Hematopoietic multipotent progenitor cell treated with erythropoietin and hydrocortisone succinate and interleukin-3 and kit ligand, for 6 days (in vitro differentiated cells): ENCODE results near the gene MDK.
A peak's percentile ranks its signal among the peaks of the same experiment; 100 is the strongest.

Source experiments
- DNase-seq: peaks from one replicate; pipeline ENCODE4 v3.0.0-alpha.2; 2015

The MDK gene

DNA sequence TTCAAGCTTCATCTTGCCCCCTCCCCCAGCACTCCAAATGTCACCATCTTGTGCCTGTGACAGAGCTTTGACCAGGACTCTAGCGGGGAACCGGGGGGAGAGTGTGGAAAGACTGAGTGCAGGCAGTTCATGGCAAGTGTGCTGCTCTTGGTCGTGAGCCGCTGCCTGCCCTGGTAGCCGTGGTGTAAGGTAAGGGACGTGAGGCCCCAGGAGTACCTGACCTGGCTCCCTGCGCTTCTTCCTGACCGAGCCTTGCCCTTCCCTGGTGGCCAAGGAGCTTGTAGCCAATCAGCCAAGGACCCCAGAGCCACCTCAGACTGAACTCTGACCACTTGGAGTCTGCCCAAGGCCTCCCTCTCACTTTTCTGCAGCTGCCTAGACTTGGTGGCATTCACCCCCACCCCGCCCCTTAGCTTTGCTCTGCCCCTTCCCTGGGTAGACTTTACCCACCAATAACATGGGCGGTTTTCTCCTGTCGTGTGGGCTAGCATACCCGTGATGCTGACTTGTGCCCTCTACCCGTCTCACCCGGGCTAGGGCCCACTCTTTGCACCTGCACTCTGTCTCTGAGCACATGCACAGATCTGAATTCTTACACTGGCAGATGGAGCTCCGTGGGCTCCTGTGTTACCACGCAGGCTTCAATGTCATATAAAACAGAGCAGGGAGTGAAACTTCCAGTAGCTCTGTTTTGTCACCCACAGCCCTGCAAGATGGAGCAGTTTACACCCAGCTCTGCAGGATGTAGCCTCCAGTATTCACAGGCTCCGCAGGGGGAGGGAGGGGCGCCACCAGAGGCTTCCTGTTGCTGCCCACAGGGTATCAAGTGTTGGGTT lies 32.7 kb upstream of the MDK start:
- DNase-seq, result peak; percentile 63

DNA sequence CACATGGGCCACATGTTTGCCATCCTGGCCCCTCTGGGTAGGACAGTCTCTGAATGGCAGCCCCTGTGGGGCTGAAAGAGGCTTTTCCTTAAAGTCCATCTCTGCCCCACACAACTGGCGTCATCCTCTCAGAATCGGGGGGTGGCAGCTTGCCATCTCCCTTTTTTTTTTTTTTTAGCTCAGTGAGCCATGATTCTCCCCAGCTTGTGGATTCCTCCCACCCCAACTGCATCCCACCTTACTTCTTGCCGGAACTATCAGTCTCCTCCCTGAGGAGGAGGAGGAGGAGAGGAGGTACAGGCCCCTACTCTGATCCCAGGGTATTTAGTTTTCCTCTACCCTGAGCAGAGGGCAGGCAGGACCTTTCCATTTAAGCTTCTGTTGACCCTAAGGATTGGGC lies 30.8 kb upstream of the MDK start:
- DNase-seq, result no peak

DNA sequence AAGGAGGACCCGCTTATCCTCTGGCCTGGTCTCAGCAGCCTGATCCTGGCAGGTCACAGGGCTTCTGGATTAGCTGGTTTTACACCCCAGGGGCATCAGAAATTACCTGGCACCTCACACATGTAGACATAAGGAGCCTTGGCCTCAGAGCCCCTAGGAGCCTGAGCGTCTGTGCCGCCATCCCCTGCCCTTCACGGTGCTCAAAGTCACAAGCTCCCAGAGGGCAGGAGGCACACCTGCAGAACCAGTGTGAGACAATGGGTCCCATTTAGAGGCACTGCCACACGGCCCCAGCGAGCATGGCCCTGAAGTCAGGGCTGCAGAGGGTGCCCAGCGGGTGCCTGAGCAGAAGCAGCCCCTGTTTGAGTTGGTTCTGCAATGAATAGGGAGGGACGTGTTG lies 30.3 kb upstream of the MDK start:
- no peak for DNase-seq

DNA sequence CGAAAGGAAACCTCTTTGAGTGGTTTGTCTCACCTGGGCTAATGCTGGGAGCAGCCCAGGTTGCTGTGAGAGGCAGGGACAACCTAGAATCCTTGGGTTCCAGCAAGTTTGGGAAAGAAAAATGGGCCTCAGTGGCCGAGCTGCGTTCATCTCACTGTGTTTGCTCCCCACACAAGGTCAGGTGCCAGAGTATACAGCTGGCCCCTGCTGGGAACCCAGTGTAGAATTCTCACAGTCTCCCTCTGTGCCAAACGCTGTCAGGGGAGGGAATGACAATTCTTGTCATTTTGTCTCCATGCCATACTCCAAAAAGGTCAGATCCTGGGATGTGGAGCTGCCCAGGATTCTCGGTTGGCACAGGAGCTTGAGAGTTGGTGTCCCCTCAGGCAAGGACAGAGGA lies 29.9 kb upstream of the MDK start:
- DNase-seq, result no peak

DNA sequence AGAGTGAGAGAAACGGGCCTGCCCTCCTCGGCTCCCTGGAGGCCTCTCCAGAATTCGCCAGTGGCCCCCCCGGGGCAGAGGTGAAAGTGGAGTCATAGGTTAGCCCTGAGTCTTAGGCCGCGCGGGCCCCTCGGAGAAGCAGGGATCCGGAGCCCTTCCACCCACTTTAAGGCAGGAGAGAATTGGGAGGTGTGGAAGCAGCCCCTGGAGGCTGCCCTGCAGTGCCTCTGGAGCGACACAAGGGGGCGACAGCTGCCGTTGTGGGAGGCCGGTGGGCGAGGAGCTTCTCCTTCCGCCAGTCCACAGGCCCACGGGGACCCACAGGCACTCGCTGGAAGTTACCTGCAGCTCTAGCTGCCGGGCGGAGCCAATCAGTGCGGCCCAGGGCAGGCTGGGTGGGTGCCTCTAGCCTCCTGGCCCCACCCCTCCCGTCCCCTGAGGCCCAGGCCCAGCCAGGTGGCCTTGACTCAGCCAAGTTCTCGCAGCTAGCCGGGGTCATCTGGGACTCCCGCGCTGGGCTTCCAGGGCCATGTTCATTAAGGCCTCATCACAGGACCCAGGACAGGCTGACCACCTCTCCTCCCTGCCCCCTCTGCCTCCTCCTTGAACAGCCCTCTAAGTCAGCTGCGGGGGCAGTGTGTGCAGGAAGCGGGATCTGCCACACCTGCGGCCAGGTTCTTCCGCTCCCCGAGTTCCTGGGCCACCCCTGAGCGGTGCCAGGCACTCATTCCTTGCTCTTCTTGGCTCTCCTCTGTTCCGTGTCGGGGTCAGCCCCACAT lies 29.2 kb upstream of the MDK start:
- peak; percentile 76 for DNase-seq

DNA sequence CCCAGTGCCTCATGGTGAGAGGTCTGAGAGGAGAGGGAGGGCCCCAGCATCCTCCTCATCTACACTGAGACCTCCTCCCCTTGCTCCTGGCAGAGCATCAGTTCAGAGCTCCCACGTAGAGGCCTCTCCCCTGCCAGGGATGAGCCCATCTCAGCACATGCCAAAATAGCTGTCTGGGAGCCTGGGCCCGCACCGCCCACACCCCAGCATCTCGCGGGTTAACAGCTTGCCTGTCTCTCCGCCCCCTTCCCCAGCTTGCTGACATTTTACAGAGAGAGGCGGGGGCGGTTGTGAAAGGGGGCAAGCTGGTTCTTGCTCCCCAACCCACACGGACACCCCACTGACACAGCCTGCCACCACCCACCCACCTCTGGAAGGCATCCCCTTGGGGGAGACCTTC lies 27.8 kb upstream of the MDK start:
- no peak for DNase-seq

DNA sequence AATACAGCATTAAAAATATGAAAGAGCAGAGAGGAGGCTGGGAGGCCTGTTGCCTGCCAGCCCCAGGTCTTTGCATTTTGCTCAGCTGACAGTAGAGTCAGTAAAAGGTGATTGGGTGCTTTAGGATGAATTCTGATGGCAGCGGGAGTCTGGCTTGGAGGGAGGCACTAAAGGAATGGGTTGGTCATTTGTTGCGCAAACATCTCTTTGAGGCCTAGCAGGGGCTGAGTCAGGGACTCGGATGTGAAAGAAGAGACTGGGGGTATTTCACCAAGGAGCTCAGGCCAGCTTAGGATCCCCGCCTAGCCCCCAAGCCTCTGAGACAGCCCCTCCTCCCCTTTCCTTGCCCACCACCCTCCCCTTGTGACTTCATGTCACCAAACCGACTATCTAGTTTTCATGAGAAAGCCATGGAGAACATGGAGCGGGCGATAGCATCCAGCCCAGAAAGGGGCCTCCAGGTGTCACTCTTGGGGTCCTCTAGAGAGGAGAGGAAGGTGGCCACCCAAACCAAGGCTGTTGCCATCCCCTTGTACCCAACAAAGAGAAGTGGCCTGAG lies 24.5 kb upstream of the MDK start:
- peak; percentile 57 for DNase-seq

DNA sequence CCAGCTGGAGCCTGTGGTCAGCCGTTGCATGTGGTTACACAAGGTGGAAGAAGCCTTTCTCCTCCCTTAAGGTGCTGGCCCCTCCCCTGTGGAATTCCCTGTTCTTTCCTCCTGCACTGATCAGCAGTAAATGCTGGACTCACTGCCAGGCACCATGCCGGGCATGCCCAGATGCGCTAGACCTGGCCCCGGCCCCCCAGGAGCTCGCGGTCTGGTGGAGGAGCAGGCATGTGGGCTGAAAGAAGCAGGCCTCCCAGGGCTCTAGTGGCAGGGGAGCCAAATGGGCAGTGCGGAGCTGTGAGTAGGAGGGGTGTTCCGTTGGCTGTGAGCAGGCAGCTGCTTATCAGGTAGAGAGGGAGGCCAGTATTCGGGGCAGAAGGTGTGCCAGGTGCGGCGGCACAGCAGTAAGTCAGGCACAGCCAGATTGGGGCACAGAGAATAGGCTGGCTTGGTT lies 24.0 kb upstream of the MDK start:
- no peak for DNase-seq

DNA sequence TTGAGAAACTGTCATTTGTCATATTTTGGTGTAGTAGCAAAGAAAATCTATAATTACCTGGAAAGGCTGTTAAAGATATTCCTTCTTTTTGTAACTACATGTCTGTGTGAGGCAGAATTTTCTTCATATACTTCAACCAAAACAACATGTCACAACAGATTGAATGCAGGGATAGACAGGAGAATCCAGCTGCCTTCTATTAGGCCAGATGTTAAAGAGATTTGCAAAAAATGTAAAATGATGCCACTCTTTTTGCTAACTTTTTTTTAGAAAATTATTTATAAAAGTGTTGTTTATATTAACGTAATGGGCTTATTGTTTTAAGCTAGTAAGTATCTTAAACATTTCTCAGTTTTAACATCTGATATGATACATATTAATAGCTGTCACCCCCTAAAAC lies 21.5 kb upstream of the MDK start:
- no peak for DNase-seq

DNA sequence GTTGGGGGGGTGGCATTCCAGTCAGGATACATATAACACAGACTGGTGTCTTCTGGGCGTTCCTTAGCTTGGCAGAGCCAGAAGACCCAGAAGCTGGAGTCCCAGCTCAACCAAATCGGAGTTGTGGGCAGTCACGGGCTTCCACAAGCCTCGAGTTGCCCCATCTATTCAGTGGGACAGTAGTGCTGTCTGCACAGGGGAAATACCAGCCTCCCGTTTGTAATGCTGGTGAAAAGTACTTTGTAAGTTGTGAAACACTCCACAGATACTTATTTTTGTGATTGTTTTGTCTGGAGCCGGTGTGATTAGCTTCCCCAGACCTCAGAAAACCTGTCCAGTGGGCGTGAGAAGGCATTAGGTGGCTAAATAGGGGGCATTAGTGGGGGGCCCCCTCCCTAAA lies 20.6 kb upstream of the MDK start:
- DNase-seq, result peak; percentile 61

DNA sequence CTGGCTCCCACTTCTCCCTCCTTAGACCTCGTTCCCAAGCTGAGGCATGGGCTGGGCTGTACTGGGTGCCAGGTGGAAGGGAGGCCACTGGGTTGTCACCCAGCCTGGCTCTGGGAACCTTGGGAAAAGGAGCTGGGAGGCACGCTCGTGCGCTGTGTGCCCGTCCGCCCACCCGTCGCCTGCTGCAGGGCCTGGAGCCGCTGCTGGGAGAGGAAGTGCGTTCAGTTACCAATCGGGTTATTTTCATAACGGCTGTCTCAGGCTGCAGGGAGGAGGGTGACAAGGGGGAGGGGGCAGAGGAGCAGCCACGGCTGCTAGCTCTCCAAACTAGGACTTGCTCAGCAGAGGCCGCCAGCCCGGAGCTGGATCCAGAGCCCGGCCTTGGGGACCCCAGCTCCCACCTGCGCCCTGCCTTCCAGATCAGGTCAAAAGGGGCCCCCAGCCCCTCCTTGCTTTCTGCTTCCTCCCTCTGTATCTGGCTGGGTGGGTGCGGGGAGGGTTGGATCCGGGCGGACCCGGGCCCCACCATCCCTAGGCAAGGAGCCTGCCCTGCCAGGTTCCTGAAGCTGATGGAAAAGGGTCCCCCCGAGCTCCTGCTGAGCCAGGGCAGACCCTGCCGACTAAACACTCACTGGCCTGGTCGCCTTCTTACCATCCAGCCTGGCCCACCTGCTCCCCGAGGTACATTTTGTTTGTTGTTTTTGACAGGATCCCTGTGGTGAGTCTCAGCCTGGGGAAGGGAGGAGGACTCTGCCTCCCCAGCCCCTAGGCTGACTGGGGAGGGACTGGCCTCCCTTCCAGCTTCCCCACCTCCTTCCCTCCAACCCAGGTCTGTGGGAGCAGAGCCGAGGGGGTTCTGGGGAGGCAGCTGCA lies 19.9 kb upstream of the MDK start:
- peak; percentile 90 for DNase-seq

DNA sequence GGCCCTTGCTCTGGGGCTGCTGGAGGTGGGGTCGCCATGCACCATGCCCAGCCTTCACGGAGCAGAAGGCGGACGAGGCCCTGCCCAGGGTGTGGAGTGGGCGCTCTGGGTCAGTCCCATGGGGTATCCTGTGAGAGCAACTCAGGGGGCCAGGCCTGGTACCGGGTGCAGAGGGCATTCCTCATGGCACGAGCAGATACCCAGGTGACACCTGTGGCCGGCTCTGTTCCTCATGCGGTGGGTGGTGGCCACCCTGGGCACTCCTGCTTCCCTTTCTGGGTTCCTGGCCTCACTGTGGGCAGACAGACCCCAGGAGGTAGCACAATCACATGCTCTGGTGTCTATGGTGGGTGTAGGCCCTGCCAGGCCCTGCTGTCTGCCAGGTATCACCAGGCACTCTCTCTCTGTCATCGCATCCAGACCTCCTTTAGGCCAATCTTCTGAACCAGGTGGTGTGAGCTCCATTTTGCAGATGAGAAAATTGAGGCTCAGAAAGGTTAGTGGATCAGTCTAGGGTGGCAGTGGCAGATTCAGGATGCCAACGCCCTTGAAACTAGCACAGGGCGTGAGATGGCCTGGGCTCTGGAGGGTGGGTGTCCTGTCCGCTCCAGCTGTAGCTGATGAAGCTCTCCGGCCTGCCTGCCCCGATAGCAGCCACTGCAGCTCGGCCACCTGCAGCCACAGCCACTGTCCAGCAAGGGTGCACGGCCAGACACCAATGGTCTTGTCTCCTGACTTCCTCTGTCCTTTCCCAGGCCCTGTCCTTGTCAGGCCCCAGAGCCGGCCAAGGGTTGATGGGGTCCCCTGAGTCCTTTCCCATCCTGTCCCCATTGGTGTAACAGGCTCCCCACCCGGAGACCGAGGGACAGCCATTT lies 19.1 kb upstream of the MDK start:
- DNase-seq, result no peak

DNA sequence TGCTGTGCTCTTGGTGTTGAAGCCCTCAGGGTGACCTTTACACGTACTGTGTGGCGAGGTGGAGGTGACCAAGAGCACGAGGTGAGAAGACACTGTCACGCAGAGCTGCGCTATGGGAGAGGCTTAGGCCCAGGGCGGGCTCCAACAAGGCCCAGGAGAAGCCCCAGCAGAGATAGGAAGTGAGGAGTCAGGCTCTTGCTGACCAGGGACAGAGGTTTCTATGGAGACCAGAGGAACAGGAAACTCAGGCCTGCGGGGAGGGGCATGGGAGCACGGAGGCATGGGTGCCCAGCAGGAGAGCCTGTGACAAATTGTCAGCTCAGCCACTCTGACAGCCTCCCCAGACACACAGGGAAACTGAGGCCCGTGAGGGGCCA lies 18.4 kb upstream of the MDK start:
- no peak for DNase-seq

DNA sequence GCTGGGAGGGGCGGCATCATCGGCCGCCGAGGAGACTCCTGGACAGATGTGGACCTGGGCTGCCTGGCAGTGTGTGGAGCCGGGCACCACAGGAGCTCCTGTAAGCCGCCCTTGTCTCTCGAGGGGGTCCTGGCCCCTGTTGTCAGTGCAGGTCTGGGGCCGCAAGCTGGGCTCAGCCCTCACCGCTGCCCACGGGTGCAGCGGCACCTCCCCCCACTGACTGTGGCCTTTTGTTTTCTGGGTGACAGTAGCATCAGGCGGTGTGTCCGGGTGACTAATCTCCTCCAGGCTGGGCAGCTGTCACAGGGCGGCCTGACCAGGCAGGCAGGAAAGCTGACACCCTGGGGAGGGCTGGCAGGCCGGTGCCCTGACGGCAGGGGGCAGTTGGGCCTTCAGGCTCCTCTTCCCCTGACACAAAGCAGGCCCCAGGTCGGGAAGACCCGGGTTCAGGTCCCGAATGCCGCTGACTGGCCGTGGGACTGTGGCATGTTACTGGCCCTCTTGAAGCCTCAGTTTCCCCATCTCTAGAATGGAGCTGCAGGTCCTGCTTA lies 17.9 kb upstream of the MDK start:
- DNase-seq, result no peak

DNA sequence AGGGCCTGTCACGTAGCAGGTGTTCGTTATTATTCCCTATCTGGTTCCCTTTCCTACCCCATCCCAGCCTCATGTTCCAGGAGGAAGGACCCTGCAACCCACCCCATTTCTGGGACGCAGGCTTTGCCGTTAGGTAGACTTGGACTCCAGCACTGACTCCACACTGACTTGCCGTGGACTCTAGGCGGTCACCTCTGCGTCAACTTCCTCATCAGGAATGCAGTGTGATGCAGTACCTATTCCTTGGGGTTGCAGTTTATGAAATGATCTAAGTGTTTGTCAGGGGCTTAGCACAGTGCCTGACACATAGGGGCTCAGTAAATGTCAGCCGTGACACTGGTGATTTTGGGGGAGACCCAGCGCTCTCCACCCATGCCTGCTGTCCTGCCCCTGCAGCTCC lies 17.4 kb upstream of the MDK start:
- DNase-seq, result no peak

DNA sequence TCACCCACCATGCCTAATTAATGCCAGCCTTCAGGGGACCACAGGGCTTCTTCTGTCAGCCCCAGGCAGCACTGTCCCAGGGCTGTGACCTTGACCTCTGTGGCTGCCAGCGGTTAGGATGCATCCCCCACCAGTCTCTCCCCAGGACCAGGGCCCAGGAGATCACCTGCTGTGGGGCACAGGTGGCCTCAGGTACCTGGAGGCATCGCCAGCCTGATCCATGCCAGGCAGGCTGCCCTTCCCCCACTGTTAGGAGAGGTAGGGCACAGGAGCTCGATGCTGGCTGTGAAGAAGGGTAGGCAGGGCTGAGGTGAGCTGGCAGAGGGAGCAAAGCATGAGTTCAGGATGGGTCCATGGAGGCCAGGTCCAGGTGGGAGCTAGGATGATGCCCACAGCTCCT lies 16.7 kb upstream of the MDK start:
- DNase-seq, result no peak

DNA sequence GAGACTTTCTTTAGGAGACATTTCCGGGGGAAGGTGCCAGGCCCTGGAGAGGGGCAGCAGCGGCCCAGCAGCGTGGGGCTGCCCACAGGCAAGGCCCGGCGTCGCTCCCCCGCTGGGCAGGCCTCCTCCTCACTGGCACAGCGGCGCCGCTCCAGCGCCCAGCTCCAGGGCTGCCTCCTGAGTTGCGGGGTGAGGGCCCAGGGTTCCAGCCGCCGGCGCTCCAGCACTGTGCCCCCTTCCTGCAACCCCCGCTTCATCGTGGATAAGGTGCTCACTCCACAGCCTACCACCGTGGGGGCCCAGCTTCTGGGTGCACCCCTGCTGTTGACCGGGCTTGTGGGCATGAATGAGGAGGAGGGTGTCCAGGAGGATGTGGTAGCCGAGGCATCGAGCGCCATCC lies 15.2 kb upstream of the MDK start:
- no peak for DNase-seq

DNA sequence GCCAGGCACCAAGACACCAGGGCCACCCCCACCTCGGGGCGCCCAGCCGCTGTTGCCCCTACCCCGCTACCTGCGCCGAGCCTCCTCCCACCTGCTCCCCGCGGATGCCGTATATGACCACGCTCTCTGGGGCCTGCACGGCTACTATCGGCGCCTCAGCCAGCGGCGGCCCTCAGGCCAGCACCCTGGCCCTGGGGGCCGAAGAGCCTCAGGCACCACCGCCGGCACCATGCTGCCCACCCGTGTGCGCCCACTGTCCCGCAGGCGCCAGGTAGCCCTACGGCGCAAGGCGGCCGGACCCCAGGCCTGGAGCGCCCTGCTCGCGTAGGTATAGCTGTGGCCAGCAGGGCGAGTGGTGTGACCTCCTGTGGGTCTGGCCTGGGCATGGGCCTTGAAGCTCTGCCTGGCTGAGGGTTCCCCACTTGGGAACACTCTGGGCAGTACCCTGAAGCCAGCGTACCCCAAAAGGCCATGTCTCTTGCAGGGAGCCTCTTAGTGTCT lies 14.8 kb upstream of the MDK start:
- no peak for DNase-seq

DNA sequence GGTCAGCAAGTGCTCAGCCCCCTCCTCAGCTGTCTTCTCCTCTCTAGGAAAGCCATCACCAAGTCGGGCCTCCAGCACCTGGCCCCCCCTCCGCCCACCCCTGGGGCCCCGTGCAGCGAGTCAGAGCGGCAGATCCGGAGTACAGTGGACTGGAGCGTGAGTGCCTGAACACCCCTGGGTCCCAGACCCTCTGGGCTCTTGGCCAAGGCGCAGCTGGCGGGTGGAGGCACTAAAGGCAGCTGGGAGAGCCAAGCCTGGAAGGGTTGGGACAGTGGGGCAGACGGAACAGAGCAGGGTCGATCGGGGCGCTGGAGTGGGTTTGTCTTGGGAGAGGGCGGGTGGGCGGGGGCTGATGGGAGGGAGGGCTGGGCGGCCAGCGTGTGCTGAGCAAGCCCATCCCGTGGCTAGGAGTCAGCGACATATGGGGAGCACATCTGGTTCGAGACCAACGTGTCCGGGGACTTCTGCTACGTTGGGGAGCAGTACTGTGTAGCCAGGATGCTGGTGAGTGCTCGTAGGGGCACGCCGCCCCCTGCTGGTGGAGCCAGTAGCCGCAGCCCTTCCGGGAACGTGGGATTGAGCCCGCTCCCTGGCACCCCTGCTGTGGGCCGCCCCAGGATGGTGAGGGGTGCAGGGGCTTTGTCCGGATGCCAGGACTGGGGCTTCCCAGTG lies 14.1 kb upstream of the MDK start:
- DNase-seq, result peak; percentile 80

DNA sequence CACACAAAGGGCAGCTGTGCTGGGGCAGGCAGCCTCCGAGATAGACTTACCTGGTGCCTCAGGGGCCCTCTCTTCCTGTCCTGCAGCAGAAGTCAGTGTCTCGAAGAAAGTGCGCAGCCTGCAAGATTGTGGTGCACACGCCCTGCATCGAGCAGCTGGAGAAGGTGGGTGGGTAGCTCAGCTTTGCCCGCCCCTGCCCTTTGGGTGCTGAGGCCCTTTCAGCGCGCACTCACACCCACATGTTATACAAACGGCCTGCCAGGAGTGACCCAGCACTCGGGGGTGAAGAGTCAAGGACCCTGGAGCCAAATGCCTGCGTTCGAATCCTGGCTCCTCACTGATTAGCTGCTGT lies 13.6 kb upstream of the MDK start:
- no peak for DNase-seq
